GM12872 (cell line): ENCODE measurements around the gene VTN.

ENCODE experiments used
- TF ChIP-seq, protein P1 (sequence below): IDR thresholded peaks from 3 replicates; pipeline ENCODE4 v1.5.1; 2011; ENCODE audit warnings: low read depth, mild to moderate bottlenecking, low read length, moderate library complexity; ENCODE audit not compliant: insufficient read depth

VTN gene

DNA sequence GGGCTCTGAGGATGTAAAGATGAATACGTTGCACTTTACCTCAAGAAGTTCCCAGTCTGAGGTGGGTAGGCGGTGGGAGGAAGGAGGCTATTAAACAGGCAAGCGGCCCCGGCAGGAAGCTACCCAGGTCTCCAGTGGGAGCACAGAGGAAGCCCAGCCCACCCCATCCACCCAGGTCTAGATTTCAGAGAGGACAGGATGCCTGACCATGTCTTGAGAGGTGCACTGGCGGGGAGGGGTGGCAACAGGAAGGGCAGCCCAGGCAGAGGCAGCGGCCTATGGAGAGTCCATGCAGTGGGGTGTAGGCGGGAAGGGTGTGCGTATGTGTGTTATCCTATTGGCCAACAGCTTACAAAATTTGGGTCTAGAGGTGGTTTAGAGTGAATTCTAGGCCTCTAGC is 15.3 kb upstream of the VTN start:
- TF ChIP-seq, protein P1, sequence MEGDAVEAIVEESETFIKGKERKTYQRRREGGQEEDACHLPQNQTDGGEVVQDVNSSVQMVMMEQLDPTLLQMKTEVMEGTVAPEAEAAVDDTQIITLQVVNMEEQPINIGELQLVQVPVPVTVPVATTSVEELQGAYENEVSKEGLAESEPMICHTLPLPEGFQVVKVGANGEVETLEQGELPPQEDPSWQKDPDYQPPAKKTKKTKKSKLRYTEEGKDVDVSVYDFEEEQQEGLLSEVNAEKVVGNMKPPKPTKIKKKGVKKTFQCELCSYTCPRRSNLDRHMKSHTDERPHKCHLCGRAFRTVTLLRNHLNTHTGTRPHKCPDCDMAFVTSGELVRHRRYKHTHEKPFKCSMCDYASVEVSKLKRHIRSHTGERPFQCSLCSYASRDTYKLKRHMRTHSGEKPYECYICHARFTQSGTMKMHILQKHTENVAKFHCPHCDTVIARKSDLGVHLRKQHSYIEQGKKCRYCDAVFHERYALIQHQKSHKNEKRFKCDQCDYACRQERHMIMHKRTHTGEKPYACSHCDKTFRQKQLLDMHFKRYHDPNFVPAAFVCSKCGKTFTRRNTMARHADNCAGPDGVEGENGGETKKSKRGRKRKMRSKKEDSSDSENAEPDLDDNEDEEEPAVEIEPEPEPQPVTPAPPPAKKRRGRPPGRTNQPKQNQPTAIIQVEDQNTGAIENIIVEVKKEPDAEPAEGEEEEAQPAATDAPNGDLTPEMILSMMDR: no peak

DNA sequence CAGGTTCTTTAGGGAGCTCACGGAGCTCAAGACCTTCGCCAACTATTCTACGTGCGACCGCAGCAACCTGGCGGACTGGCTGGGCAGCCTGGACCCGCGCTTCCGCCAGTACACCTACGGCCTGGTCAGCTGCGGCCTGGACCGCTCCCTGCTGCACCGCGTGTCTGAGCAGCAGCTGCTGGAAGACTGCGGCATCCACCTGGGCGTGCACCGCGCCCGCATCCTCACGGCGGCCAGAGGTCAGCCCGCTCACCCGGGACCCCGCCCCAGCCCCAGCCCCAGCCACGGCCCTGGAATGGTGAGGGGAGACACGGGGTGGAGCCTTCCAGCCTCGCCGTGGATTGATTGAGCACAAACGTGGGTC is 14.9 kb upstream of the VTN start:
- TF ChIP-seq, protein P1: no peak

DNA sequence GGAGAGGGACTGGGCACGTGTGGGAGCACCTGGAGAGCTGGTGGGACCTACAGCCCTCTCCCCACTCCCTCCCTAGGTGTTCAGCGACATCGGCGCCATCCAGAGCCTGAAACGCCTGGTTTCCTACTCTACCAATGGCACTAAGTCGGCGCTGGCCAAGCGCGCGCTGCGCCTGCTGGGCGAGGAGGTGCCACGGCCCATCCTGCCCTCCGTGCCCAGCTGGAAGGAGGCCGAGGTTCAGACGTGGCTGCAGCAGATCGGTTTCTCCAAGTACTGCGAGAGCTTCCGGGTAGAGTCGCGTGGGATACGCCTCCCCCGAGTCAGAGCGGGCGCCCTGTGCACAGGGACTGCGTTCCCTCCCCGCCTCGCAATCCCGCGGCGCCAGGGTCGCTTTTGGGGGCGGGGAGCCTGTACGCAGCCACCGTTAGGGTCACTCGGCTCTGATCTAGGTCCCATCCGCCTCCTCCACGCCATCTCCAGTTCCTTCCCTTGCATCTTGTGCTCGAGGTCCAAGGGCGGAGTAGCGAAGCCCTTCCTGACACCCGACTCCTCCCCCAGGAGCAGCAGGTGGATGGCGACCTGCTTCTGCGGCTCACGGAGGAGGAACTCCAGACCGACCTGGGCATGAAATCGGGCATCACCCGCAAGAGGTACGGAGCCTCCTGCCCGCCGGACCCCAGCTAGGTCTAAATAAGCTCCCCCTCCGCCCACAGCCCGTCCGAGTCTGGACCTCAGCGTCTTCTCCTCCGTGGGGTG is 14.4 kb upstream of the VTN start:
- TF ChIP-seq, protein P1: no peak

DNA sequence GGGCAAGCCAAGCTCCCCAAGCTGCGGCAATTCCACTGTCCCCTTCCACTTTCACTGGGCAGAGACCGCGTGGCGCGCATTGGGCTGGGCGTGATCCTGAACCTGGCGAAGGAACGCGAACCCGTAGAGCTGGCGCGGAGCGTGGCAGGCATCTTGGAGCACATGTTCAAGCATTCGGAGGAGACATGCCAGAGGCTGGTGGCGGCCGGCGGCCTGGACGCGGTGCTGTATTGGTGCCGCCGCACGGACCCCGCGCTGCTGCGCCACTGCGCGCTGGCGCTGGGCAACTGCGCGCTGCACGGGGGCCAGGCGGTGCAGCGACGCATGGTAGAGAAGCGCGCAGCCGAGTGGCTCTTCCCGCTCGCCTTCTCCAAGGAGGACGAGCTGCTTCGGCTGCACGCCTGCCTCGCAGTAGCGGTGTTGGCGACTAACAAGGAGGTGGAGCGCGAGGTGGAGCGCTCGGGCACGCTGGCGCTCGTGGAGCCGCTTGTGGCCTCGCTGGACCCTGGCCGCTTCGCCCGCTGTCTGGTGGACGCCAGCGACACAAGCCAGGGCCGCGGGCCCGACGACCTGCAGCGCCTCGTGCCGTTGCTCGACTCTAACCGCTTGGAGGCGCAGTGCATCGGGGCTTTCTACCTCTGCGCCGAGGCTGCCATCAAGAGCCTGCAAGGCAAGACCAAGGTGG is 11.2 kb upstream of the VTN start:
- TF ChIP-seq, protein P1: peak; percentile 44; the same call in 2 of the 3 replicates

DNA sequence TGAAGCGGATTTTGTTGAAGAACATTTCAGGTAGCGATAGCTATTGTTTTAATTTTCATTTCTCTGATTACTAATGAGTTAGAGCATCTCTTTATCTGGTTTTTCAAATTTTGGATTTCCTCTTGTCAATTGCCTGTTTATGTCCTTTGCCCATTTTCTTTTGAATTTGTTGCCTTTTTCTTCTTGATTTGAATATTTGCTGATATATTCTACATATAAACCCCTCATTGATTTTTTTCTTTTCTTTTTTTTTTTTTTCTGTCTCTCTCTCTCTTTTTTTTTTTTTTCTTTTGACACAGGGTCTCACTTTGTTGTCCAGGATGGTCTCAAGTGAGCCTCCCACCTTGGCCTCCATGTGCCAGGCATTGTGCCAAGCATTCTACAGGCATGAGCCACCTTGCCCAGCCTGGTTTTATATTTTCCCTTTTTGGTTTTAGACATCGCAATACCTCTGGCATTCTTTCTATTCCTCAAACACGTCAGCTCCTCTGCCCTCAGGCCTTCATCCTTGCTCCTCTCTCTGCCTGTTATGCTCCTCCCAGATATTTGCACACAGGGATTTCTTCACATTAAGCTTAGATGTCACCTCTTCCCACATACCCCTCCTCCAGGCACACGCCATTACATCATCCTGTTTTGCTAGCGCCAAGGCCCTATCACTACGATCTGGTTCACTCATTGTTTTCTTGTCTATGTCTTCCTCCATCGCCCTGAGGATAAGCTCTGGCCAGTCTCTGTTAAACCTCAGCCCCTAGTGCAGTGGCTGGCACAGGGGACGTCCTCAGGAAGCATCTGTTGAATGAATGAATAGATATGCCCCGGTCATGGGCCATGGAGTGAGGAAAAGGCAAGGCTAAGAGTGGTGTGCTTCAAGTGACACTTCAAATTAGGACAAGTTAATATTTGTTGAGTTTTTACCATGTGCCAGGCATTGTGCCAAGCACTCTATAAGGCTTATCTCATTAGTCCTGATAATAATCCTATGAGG is 10.0 kb upstream of the VTN start:
- TF ChIP-seq, protein P1: no peak

DNA sequence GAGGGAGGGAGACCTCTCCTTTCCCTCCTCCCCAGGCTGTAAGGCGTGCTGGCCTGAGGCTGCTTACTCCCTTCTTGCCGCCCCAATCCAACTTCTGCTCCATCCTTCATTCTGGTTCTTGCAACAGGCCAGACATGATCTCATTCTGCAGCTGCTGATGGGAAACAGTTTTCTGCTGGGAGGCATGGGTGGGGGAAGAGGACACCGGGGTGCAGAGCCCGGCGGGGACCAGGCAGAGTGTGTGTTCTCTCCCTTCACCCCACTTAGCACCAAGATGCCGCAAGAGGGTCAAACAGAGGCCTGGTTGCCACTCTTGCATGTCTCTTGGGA is 2.8 kb upstream of the VTN start:
- TF ChIP-seq, protein P1: no peak
